Measurements from ENCODE around the gene CROCC2.

Gene CROCC2

DNA sequence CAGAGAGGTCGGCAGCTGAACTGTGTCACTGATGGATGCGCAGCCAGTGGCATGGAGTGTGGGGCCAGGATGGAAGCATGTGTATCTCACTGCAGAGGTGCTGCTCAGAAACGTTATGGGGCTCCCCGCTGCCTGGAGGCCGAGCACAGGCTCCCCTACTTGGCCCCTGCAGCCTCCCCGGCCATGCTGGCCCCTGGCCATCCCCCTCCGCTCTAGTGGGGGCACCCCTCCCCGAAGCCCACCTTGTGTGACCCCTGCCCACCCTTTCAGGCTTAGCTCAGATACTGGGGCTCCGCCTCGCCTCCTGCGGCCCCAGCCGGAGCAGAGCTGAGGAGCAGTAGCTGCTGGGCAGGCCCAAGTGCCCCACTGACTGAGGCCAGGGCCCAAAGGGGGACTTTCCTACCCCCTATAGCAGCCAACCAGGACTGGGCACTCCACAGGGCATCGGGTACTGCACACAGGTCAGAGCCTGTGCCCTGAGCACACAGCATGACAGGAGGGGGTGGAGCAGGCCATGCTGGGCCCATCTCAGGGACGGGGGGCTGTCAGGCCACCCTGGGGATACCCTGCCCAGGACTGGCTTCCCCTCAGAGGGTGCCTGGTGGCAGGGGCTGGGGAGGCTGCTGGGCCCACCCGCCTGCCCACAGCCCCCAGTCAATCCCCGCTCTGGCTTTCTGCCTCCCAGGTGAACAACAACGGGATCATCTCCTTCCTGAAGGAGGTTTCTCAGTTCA, 123.6 kb downstream of the CROCC2 start:
- DNase-seq, result no peak

DNA sequence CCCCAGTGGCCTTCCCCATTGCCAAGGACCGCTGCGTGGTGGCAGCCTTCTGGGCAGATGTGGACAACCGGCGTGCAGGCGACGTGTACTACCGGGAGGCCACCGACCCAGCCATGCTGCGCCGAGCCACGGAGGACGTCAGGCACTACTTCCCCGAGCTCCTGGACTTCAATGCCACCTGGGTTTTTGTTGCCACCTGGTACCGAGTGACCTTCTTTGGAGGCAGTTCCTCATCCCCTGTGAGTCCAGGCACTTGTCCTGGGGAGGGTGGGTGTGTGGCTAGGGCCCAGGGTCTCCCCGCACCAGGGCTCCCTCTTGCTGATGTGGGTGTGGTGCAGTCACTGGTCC, 124.2 kb downstream of the CROCC2 start:
- DNase-seq, result no peak

DNA sequence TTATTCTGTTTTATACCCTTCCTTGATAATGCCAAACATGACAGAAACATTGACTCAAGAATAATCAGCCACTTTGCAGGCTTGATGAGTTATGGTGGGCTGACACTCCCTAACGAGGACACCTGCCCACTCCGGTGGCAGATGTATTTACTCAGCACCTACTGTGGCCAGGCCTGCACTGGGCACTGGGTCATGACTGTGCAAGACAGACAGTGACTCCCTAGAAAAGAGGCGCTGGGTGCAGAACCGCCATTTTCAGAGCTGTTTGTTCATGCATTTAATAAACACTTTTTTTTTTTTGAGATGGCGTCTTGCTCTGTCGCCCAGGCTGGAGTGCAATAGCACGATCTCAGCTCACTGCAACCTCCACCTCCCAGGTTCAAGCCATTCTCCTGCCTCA, 124.7 kb downstream of the CROCC2 start:
- no peak for DNase-seq

DNA sequence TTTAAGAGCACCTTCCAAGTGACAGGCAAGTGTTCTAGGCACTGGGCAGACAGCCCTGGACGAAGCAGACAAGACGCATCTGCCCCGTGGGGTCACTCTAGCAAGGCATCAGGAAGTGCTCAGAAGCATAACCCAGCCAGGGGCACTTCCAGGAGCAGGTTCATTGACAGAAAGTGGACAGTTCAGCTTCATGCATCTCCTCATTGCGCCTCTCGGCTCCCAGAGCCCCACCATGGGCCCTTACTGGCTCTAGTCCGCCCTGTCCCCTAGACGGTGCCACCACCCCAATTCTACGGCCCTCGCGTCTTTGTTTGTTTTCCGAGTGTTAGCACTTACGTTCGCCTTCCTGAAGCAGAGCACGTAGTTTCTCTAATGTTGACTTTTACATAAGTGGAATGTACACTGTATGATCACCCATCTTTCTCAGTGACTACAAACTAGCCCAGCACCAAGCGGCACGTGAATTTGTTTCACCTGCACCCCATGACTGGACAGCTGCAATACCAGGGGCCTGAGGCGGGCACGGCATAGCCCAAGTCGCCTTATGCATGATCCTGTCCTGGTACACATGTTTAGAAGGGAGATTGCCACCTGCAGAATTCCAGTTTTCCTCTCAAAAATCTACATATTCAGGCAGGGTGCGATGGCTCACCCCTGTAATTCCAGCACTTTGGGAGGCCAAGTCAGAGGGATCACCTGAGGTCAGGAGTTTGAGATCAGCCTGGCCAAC, 125.5 kb downstream of the CROCC2 start:
- DNase-seq, result no peak

DNA sequence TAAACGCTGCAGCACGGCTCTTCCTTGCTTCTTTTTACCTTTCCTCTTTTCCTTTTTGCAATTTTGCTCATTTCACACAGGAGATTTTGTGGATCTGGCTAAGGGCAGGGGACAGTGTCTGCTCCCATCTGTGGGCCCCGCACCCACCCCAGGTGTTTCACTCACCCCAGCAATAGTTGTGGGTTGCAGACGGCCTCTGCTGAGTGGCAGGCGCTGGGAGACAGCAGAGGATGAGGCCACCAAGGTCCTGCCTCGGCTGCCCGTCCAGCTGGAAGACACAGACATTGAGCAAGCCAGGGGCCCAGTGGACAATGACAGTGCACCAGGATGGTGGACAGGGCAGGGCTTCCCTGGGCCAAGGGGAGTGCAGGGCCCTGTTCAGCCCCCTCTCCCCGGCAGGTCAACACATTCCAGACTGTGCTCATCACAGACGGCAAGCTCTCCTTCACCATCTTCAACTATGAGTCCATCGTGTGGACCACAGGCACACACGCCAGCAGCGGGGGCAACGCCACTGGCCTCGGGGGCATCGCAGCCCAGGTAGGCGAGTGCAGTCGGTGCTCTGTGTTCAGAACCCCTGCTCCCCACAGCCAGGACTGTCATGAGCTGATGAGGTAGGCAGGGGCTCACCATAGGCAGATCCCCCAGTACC, 127.3 kb downstream of the CROCC2 start:
- DNase-seq, result no peak

DNA sequence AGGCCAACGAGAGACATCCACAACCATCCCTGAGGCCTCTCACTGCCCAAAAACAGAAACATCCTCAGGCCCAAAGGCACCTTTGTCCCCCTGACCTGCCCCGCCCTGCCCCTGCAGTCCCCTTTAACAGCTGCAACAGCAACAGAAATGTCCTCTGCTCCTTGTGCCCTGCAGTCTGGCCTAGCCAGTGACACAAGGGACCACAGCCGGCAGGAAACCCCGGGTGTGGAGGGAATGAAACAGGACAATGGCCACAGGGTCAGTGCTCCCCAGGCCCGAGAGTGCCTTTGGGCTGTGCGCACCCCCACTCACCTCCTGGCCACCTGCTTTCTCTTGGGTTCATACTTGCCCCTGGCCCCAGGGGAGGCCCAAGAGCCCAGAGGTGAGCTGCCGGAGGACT, 127.9 kb downstream of the CROCC2 start:
- no peak for DNase-seq

DNA sequence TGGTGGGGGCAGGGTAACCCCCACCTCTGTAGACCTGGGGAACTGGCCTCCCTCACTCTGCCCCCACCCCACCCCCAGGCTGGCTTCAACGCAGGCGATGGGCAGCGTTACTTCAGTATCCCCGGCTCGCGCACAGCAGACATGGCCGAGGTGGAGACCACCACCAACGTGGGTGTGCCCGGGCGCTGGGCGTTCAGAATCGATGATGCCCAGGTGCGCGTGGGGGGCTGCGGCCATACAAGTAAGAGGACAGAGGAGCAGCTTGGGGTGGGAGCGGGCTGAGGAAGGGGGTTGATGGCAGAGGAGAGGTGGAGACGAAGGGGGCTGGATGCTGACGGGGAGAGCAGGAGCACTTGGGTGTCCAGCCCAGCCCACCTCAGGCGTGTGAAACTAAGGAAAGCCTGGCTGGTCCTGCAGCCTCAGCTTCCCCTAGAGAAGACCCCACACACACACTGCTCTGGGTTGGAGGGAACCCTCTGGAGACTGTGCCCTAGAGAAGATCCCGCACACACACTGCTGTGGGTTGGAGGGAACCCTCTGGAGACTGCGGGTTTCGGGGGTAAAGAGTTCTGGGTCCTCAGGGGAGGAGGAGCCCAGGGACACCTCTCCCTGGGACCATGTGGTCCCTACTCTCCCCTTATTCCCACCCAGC, 128.5 kb downstream of the CROCC2 start:
- no peak for DNase-seq

DNA sequence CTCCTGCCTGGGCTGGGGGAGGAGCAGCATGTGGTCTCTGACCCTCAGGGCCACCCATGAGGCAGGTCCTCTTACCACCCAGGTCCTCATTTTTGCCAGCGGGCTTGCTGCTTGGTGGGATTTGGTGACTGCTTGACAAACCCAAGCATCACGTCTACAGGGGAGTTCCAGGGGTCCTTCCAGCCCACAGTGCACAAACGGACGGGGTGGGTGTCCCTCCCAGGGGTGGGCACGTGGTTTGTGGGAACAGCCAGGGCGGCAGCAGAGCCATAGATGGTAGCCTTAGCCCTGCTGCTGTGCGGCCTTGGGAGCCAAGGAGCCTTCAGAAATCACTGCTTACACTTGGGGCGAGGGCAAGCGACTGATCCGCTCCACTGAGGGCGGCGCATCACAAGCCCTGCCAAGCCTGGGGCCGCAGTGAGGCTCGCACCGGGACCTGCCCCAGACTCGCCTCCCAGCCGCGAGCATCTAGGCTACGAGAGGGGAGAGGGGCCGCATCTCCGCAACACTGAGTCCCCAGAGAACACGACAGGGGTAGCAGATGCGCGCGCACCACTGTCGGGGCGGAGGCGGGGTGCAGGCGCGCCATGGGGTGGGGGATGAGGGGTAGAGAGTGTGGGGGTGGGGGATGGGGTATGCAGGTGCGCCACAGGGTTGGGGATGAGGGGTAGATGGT, 129.1 kb downstream of the CROCC2 start:
- no peak for DNase-seq

DNA sequence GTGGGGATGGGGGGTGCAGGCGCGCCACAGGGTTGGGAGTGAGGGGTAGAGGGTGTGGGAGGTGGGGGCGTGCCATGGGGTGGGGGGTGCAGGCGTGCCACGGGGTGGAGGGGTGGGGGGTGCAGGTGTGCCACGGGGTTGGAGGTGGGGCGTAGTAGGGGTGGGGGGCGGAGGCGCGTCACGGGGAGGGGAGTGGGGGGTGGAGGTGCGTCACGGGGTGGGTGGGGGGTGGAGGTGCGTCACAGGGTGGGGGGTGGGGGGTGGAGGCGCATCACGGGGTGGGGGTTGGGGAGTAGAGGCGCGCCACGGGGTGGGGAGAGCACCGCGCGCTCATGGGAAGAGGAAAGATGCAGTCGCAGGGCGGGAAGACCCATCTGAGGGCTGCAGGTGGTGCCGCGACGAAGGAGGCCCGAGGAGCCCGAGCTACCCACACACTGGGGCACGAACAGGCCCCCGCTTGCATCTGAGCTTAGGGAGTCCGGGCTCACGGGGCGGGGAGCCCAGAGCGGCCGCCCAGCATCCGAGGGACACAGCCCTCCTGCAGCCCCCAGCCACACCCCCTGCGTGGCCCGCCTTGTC, 129.8 kb downstream of the CROCC2 start:
- DNase-seq, result no peak

DNA sequence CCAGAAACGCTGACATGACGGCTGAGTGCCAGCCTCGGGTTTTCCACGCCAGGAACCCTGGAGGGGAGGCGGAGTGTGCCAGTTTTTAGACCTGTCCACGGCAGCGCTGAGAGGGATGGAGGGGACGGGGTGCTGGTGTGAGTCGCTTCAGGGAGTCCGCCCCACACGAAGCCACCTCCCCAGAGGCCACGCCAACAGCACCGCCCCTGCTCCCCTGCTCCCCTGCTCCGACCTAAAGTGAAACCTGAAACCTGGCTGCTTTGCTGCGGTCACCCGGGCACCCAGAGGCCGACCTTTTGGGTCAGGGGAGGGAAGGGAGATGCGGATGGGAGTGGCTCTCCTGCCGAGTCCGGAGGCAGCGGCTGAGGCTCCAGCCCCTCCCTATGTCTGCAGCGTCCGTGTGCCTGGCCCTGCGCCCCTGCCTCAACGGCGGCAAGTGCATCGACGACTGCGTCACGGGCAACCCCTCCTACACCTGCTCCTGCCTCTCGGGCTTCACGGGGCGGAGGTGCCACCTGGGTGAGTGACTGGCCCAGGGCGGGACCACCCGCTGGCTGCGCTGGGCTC, 130.3 kb downstream of the CROCC2 start:
- DNase-seq, result no peak

DNA sequence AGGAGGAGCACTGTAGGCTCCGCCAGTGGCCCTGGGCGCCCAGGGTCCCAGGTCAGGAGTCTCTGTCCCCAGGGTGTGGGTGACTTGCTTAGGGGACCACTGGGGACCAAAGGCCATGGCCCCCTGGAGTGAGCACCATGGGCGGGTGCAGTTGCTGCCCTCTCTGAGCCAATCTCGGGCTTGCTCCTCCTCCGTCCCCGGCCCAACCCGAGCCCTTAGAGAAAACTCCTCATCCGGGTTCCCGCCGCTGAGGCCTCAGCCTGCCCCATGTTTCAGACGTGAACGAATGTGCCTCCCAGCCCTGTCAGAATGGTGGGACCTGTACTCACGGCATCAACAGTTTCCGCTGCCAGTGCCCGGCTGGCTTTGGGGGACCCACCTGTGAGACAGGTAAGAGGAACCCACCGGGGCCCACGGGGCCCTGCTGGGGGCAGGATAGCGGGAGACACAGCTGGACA, 130.9 kb downstream of the CROCC2 start:
- no peak for DNase-seq

DNA sequence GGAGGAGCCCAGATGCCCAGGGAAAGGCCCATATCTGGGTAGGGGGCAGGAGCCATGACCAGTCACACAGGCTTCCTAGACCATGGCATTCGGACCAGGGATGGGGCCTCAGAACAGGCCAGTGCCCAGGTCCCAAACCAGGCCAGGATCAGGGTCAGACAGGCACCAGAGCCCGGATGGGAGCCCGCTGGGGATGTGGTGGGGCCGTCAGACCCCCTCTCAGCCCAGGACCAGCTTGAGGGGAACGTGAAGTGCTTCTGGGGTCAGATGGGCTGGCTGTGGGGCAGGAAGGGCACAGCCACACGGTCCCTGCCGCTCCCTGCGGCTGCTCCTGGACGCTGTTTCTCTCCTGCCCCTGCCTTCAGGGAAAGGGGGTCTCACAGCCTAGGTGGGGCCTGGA, 131.4 kb downstream of the CROCC2 start:
- DNase-seq, result no peak

DNA sequence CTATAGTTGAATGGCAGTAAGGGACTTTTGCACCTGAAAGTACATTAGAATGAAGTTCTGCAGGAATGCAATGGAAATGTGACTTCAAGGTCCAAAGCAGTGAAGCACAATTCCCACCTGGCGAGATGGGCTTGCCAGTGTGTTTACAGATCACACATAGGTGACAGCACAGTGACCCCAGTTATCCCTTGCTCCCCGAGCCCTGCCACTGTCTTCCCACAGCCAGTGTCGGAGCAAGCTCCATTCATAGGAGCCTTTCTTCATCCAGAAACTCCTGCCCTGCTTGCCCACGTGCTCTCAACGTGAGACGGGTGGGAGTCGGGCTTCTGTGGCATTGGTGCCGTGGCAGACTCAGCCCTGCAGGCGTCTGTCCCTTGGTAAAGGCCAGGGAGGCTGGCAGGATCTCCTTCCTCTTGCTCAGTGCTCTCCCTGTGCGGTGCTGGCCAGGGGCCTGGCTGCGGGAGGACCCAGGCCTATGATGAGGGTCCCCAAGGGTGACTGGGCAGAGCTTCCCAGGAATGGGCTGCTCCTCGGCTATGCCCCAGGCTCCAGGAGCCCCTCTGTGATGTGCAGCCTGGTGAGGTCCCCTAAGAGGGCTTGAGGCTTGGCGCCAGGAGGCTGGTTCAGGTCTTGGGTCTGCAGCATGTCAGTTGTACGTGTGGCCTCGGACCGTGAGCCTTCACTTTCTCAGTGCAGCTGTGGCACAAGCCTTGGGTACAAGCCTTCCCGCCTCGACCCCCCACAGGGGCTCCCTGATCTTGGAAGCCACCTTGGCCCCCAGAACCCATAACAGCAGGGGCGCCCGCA, 132.4 kb downstream of the CROCC2 start:
- no peak for DNase-seq

DNA sequence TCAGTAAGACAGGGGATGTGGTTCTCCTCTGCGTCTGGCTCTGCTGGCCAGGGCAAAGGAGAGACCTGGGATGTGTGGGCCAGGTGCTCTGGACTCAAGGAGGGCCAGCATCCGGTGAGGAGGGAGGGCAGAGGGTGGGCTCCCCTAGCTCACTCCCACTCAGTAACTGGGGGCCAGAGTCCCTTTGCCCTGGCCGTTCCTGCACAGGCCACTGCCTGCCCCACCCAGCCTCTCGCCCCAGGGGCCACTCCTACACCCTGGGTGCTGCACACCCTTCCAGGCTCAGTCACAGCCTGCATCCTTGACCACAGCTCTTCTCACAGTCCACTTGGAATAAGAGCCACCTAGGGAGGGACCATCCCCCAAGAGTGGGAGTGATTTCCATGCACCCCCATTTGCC, 133.3 kb downstream of the CROCC2 start:
- DNase-seq, result no peak

DNA sequence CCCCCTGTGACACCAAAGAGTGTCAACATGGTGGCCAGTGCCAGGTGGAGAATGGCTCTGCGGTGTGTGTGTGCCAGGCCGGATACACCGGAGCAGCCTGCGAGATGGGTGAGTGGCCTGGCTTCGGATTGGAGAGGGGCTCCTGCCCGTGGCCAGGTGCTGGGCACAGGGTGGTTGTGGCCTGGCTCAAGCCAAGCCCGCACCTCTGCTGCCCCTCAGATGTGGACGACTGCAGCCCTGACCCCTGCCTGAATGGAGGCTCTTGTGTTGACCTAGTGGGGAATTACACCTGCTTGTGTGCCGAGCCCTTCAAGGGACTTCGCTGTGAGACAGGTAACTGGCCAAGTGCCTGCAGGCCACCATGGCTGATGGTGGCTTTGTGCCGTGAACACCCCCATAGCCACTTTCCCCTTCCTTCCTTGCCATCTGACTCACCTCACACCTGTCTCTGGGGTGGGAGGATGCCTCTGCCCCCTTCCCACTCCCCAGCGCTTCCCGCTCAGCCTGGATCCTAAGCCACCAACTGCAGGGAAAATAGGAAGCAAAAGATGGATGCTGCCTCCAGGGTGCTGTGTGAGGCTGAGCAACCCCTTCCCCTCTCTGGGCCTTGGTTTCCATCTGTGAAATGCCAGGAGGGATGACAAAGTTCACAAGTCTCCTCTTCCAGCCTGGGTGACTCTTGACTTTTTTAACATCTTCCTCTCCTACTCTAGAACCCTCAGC, 134.1 kb downstream of the CROCC2 start:
- DNase-seq, result no peak

DNA sequence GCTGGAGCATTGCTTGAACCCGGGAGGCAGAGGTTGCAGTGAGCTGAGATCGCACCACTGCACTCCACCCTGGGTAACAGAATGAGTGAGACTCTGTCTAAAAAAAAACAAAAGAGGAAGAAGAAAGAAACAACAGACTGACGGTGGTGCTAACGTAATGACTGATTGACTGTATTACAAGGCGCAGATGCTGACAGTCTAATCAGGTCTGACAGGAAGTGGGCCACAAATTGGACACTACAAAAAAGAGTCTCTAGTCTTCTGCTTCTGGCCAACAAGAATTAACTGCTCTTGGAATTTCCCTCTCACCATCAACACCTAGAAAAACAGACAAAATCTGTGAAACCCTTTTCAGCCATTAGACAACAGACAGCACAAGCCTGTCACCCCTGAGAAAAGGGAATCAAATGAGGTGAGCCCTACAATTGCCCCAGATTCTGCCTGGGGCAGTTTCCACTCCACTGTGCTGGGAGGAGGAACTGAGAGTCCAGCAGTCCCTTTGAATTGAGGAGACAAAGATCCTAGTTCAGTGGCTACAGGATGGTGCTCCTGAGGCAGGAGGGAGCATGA, 135.5 kb downstream of the CROCC2 start:
- DNase-seq, result no peak

Measured in NCI-H1092 (cell line).